GM13976 (cell line): ENCODE data around the gene A4GALT.
A peak's percentile ranks its signal among the peaks of the same experiment; 100 is the strongest.

Experiments
- DNase-seq: peaks from one replicate; pipeline ENCODE4 v3.0.0; 2012; ENCODE audit warnings: low spot score
- in situ Hi-C: fragments of 300-500 bp; cut with MboI; formaldehyde crosslinking; loops from one replicate; pipeline ENCODE4 v1.12.0; 2022; ENCODE audit warnings: low sequenced_read_pairs, mixed read lengths, inconsistent platforms; ENCODE audit not compliant: unreplicated experiment
- TF ChIP-seq, protein P1 (sequence below): IDR thresholded peaks from 2 replicates; pipeline ENCODE4 v1.5.1; 2012; ENCODE audit warnings: borderline replicate concordance, mild to moderate bottlenecking; ENCODE audit not compliant: insufficient read depth; ENCODE audit errors: extremely low read depth, missing control alignments, control extremely low read depth

A4GALT gene

DNA sequence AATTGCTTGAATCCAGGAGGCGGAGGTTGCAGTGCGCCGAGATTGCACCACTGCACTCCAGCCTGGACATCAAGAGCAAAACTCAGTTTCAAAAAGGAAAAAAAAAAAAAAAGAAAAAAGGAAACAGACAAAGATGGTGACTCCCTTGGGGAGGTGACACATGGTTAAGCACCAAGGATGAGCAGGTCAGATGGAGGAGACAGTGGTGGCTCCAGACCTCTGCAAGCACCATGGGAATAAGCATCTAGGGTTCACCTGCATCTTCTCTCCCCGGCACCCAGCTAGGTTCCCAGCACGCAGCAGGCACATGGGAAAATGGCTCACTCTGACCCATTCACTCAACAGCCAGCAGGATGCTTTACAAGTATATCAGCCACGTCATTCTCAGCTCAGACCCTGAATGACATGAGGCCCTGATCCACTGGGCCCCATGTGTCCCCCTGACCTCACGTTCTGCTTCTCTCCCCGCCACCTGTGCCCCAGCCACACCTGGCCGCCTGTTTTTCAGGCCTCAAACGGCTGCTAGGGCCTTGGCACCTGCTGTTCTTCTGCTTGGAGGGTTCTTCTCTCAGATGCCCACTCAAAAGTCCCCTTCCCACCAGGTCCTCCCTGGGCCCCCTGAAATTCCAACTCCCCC is 24.2 kb downstream of the A4GALT start:
- in situ Hi-C loops = no loop called here
- TF ChIP-seq, protein P1, sequence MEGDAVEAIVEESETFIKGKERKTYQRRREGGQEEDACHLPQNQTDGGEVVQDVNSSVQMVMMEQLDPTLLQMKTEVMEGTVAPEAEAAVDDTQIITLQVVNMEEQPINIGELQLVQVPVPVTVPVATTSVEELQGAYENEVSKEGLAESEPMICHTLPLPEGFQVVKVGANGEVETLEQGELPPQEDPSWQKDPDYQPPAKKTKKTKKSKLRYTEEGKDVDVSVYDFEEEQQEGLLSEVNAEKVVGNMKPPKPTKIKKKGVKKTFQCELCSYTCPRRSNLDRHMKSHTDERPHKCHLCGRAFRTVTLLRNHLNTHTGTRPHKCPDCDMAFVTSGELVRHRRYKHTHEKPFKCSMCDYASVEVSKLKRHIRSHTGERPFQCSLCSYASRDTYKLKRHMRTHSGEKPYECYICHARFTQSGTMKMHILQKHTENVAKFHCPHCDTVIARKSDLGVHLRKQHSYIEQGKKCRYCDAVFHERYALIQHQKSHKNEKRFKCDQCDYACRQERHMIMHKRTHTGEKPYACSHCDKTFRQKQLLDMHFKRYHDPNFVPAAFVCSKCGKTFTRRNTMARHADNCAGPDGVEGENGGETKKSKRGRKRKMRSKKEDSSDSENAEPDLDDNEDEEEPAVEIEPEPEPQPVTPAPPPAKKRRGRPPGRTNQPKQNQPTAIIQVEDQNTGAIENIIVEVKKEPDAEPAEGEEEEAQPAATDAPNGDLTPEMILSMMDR = no peak
- peak; percentile 43 for DNase-seq

DNA sequence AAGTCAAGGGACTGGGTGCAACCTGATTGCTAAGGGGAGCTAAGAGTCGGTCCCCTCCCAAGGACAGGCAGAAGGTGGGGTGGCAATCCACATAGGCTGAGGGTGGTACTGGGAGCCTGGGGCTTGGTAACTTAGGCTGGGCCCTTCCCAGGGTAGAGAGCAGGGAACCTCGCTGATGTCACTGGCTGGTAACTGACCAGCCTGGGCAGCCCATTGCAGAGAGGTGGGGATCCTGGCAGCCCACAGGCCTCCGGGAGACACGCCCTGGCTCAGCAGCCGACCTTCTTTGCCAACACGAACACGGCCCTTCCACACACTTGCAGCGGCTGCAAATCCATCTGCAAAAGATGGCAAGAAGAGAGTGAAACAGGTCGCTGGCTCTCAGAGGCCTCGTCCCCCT is 25.4 kb downstream of the A4GALT start:
- TF ChIP-seq, protein P1 = no peak
- DNase-seq = peak; percentile 34
- in situ Hi-C loops = no loop called here

DNA sequence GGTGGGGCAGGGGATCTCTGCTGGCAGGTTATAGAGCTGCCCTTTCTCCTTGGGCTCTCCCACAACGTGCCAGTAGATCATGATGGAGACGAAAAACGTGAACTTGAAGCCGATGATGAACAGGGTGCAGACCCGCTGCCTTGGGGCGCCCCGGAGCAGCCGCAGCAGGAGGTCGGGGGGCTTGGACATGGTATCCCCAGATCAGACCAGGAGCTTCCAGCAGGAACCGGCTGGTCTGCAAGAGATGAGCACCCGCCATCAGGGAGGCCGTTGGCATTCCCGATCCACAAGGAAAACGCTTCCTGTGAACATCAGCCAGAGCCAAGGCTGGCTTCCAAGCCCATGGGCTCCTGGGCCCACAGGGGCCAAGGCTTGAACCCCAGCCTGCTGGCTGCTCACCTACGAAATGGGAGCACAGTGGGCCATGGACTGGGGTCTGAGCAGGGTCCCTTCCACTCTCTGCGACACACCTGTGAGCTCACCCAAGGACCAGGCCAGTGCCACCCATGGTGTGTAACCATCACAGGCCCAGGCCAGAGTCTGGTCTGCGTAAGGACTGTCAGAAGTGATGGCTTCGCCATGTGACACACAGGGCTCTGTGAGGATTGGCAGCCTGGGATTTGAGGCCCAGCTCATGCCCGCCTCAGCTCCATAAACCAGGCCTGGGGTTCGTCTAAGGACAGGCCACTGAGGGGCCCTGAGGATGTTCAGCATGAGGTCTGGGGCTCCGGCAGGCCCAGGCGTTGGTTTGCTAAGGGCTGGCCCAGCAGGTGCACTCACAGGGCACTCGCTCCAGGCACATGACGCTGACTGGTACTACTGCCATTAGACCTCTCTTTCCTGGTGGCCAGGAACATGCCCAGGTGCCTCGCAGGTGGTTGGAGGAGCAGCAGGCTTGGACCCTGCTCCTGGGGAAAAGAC is 26.6 kb downstream of the A4GALT start:
- in situ Hi-C loops = no loop called here
- DNase-seq = peak; percentile 26

DNA sequence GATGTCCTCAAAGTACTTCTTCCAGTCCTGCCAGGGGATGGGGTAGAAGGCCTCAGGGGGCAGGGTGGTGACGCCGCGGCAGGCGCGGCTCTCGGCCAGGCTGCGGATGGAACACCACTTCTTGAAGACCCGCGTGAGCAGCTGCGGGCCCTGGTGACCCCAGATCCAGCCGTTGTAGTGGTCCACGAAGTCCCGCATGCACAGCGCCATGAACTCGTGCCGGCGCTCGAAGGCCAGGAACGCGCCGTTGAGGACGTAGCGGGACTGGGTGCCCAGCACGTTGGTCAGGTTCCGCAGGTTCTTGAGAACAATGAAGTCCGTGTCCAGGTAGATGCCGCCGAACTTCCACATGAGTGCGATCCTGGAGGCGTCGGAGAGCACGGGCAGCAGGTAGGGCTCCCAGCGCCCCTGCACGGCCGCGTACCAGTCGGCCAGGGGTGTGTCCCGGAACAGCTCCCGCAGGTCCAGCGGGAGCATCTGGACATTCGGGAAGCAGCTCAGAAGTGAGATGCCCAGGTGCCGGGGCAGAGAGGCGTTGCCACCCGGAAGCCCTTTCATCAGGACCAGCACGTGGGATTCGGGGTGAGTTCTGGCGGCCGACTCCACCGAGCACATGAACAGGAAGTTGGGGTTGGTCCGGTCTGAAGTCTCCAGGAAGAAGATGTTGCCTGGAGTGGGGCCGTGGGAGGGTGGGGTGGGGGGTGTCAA is 27.5 kb downstream of the A4GALT start:
- in situ Hi-C loops = no loop called here
- TF ChIP-seq, protein P1 = no peak
- peak; percentile 22 for DNase-seq

More for the DNA sequence above, 26.6 kb downstream of the A4GALT start:
- TF ChIP-seq, protein P1 = no peak

DNA sequence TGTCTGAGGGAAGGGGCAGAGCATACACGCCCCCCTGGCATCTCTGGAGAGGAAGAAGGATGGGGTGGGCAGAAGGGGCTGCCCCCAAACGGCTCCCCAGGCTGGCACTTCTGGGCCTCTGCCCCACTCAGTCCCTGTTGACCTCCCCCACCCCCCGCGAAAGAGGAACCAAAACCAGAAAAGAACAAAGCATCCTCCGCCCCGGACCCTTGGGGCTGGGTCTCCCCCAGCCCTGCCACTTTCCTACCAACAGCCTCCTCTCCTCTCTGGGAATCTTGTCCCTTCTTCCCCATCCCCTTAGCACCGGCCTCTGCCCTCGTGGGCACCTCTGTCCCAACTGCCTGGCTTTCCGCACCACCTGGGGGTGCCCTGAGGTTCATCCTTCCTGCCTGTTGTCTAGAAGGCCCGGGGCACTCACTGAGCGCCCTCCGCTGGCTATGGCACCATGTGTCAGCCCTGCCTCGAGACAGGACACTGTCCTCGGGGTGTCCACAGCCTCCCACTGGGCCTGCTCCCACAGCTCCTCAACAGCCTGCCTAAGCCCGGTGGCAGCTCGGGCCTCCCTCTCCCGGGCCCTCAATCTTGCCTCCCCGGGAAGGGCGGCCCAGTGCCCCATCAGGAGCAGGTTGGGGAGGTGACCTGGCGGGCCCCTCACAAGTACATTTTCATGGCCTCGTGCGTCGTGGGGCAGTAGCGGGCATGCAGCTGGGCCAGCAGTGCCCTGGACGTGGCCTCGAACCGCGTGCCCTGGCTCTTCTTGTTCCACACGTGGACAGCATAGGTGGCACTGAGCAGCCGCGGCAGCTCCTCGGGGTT is 28.2 kb downstream of the A4GALT start:
- DNase-seq = peak; percentile 73
- in situ Hi-C loops = no loop called here
- TF ChIP-seq, protein P1 = no peak
